HG03520 (cell line): ENCODE data around the gene ILKAP.

Experiments
- ATAC-seq: cut with Tn5 transposase; IDR thresholded peaks from one replicate; pipeline ENCODE4 v1.9.1; 2021; ENCODE audit warnings: mild to moderate bottlenecking, moderate library complexity; ENCODE audit not compliant: unreplicated experiment

Gene ILKAP

DNA sequence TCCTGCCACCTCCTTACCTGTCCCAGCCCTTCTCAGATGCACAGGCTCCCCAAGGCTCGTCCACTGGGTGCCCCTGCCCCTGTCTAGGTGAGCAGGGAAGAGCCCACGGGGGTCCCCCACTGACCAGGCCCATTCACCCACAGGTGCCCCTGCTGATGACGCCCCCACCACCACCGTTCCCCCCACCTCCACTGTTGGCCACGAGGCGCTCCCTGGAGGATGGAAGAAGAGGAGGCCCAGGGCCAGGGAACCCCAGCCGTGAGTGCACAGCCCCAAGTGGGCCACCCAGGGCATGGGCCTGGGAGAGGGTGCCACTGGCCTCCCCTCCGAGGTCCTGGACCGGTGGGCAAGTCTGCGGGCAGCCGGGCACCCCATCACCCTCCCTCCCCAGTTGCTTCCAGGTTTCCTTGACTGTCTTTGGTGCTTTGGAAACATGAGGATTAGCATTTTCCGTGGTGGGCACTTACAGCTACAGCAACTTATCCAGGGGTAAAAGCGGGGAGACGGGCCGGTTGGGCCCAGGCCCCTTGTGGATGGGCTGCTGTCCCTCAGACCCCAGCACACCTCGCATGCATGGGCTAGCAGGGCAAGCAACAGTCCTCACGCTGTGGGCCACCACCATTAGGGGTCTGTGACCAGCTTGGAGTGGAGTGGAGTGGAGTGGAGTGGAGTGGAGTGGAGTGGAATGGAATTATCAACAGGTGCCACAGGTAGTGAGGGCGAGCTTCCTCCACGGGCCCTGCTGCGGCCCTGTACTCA is 78.2 kb downstream of the ILKAP start:
- no peak for ATAC-seq

DNA sequence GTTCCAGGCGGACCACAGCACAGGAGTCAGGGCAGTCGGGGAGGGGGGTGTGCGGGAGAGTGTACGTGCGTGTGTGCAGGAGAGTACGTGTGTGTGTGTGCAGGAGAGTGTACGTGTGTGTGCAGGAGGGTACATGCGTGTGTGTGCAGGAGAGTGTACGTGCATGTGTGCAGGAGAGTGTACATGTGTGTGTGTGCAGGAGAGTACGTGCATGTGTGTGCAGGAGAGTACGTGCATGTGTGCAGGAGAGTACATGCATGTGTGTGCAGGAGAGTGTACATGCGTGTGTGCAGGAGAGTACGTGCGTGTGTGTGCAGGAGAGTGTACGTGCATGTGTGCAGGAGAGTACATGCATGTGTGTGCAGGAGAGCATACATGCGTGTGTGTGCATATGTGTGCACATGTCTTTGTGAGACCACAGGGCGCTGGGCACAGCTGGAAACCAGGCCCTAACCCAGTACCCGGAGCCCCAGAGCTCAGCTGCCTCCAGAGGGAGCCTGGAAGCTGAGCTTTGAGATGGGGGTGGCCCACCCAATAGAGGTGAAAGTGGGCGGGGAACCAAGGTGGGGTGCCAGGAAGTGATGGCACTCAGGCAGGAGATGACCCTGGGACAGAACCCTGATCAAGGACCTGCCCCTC is 78.9 kb downstream of the ILKAP start:
- ATAC-seq = no peak

DNA sequence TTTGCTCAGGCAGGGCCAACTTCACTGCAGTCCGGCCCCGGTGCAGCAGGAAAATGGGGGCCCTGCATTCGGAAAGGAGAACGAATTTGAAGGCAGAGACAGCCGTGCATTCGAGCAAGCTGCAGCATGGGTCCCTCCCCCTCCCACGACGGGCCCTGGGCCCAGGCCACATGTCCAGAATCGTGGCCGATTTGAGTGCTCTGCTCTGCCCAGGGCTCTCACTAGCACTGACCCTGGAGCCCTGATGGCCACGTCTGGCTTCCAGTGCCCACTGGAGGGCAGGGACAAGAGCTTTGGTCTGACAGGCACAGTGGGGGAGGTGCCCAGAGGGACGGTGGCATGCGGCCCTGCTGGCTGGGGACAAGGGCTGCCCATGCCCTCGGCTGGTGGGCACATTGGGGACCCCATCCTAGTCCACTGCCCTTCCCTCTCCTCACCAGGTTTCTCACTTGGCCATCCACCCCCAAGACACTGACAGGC is 79.5 kb downstream of the ILKAP start:
- no peak for ATAC-seq

DNA sequence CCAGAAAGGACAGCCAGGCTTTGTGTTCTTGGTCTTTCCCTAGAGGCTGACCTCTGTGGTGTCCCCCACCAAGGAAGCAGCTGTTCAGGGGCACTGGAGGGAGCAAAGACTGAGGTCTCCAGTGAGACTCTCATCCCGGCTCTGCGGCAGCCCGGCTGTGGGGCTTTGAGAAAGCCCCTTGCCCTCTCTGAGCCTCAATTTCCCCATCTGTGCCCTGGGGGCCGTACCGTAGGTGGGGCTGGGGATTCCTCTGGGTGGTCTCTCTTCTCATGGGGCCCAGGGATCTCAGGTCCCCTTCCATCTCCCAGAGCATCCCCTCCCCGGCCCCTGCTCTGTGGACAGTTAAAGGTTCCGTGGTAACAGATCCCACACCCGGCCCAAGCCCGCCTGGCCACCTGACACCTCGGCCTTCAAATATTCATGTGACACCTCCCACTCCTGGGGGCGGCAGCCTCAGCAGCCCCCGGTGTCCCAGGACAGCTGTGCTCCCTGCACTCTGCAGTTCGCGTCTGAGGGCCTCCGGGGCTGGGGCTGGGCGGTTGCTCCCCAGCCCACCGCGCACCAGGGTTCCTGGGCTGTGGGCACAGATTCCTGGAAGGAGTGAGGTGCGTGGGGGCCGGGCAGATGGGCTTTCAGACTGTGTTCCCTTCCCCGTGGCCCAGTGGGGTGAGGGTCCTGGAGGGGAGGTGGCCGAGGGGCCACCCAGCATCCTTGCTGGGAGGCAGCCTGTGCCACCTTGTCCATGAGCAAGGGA is 80.1 kb downstream of the ILKAP start:
- no peak for ATAC-seq

DNA sequence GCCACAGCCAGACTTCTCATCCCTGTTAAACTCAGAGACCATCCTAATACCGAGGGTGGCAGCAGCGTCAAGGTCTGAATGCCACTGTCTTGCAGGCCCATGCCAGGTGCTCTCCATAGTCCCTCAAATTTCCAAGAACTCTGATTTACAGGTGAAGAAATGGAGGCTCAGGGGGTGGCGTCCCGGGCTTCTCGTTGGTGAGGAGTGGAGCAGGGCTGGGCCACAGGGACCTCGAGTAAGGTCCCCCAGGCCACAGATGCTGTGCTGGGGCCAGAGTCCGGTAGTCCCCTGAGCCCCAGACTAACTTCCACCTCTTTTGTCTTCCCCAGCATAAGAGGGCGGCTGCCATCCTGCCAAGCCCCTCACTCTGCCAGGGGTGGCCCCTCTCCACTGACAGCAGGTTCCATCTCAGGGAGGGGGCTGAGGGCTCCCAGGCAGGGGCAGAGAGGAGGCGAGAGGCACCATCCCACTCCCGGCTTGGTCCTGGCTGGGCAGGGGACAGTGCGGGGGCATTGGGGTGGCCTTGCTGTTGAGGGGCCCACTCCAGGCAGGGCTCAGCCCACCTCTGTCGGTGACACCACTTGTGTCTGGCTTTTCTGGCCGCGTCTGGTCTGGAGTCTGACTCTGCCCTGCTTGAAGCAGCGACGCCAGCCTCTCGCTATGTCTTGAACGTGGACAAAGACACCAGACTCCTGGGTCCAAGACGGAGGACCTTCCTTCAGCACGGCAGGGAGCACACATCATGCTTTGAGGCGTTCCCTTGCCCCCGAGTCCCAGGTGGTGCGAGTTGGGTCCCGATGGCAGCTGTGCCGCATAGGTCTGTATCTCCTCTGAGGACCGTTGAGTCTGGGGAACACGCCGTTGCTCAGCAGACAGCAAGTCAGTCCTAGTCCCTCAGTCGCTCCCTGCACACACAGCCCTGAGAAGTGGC is 80.9 kb downstream of the ILKAP start:
- no peak for ATAC-seq

DNA sequence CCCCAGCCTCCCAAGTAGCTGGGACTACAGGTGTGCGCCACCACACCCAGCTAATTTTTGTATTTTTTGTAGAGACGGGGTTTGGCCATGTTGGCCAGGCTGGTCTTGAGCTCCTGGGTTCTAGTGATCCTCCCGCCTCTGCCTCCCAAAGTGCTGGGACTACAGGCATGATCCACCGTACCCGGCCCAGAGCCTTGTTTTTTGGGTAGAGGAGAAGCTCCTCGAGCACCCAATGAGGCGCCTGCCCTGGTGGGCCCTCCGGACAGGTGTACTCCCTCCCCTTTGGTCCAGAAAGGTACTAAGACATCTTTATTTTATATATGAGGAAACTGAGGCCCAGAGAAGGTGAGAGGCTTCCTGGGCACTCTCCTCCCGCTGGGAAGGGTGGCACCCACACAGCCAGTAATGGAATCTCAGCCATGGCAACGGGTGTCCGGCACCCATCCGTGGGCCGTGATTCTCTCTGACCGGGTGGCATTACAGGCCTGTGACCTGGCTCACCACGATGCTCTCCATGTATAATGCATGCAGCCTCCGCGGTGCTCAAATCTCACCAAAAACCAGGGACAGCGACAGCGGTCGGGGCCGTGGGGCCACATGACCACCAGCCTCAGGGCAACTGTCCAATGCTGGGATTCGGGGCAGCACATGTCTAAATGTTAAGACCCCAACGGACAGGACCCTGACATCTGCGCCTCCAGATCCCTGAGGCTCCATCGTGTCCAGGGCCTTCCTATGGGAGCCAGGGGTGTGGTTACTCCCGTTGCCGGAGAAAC is 81.8 kb downstream of the ILKAP start:
- no peak for ATAC-seq

DNA sequence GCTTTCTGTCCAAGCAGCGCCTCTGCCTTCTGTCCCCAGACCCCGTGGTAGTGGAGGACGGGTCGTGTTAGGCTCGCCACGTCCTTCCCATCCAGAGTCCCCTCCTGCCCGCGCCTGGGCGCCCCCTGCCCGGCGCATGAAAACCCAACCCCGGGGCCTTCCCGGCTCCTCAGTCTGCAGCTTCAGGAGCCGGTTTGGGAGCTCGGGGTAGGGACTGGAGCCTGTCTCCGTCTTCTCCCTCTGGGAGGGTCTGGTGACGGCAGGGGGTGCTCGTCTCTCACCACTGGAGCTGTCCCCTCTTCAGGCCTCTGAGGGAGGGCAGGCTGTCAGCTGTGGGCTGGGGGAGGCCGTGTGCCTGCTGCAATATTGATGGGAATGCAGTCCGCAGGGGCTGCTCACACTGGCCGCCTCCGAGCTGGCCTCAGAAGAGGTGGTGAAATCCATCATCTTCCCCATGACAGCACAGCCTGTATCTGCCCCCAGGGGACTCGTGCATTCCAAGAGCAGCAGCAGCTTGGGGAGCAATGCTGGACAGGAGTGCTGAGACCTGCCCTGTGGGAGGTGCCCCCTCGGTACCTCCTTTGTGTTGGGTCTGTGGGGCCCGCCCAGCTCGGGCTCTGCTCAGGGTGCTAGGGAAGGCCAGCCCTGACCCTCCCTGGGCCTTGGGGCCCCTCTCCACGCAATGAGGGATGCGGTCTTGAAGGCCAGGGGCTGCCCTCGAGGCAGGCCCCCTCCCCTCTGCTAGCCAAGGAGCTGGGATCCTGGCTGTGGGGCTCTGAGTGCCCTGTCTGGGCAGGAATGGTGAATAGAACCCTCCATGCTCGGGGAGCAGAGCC is 82.8 kb downstream of the ILKAP start:
- ATAC-seq = no peak
